HG03025 (cell line): ENCODE data around the gene KIRREL3.

Experiments
- ATAC-seq: cut with Tn5 transposase; IDR thresholded peaks from one replicate; pipeline ENCODE4 v1.9.1; 2021; ENCODE audit warnings: mild to moderate bottlenecking, moderate library complexity; ENCODE audit not compliant: unreplicated experiment, low FRiP score

The KIRREL3 gene

GRCh38 chr11:126748100-126748791, 252.3 kb downstream of the KIRREL3 start:
- ATAC-seq: no peak

GRCh38 chr11:126747315-126747714, 253.3 kb downstream of the KIRREL3 start:
- no peak for ATAC-seq

GRCh38 chr11:126746443-126746842, 254.1 kb downstream of the KIRREL3 start:
- ATAC-seq: no peak

DNA sequence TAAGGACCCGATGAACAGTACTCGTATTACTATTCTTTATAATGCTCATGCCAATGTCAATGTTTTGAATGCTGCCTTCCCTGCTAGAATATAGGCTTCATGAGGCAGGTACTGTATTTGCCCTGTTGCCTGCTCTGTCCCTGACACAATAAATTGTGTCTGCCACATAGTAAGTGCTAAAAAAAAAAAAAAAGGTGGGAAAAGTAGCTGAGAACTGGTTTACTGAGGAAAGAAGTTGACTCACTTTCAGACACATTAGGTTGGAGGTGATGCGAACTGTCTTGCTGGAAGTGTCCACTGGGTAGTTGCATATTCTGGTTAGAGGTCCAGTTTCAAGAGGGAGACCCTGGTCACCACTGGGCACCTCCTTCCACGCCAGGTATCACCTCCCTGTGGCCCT, 255.9 kb downstream of the KIRREL3 start:
- ATAC-seq: no peak

GRCh38 chr11:126743628-126744027, 256.9 kb downstream of the KIRREL3 start:
- no peak for ATAC-seq

GRCh38 chr11:126742582-126742981, 258.0 kb downstream of the KIRREL3 start:
- ATAC-seq: no peak

DNA sequence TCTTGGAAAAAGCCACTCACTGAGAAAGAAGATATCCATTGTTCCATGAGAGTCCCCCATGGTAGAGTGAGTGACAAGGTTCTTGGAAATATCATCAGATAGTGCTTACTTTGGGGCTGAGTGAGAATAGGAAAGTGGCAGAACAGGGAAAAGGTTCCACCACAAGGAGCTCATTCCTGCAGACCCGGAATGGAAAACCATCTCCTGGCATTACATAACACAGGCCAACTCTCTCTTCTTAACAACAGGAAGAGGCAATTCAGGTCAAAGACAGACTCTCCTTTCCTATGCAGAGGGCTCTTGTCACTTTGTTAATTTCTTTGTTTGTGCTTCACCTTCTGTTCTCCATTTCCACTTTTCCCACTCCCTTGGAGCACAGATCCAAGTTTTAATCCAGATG, 259.7 kb downstream of the KIRREL3 start:
- no peak for ATAC-seq

DNA sequence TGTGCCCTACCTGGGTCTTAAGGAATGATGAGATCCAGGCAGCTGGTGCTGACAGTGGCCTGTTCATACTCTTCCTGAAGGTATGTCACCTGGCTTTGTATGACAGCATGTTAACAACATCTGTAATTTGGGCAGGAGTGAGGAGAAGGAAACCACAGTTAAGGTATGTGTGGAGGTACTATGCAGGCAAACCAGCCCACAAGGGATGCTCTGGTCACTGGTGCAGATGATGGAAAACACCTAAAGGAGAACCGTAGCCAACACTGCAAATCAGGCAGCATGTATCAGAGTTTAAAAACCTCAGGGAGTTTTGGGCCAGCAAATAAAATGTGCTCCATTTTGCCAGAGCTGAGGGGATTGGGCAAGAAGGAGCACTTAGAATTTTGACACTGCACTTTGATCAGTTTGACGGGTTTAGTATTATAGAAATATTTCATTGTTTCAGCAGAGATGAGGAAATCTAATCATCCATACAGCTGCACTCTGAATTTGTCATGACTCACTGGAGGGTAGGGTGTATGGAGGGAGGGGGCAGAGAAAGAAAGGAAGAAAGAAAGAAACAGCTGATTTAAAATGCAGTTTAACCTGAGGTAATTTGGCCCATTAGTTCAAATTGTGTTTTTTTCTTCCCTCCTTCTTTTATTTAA, 260.9 kb downstream of the KIRREL3 start:
- ATAC-seq: no peak

DNA sequence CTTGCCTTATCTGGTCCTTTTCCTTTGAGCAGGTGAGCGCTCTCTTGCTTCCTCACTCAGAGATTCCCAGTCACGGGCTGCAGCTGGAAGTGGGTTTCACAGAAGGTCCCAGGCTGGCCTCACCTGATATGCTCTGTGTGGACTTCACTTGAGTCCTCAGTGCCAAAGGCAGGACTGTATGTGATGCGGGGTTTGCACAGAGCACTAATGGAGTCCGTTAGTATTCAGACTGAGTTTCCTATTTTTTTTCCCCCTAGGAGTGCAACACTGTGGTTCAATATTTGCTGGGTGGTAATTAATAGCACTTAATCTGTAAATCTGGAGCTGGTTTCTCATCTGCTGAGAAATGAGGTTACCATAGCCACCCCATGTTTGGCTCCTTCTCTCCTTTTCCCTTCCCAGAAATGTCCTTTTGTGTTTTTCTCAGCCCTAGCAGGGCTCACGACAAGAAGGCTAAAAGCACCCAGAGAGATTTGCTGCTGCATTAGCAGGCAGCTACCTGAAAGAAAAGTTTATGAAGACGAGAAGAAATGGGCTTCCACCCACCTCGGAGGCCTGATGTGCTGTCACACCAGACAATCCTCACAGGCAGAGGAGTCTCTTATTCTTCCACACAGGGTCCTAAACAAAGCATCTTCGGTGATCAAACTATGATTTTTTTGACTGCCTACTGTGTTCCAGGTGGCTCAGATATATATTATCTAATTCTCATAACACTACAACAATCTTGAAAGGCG, 262.1 kb downstream of the KIRREL3 start:
- ATAC-seq: no peak

GRCh38 chr11:126736682-126737572, 263.6 kb downstream of the KIRREL3 start:
- no peak for ATAC-seq

- ATAC-seq: no peak
Measured at GRCh38 chr11:126734752-126735151, 265.8 kb downstream of the KIRREL3 start.

DNA sequence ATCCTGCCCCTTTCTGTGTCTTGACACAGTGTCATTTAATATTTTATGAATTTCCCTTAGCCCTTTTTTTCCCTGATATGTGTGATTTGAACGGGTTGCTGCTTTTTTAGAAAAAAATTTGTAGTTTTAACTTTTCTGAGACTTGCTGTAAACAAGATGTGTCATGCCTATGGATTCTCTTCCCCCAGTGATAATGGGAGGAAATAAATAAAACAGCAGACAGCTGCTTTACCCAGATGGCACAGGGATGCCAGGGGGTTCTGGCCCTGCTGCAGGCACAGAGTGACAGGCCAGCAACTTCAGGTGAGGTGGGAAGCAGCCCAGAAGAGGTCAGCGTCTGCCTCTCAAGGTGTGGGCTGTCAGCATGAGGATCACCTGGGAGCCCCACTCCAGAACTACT, 266.9 kb downstream of the KIRREL3 start:
- no peak for ATAC-seq

GRCh38 chr11:126732981-126733380, 267.6 kb downstream of the KIRREL3 start:
- peak; percentile 89 for ATAC-seq

GRCh38 chr11:126731576-126732142, 268.9 kb downstream of the KIRREL3 start:
- ATAC-seq: no peak

GRCh38 chr11:126727381-126727780, 273.2 kb downstream of the KIRREL3 start:
- ATAC-seq: no peak

DNA sequence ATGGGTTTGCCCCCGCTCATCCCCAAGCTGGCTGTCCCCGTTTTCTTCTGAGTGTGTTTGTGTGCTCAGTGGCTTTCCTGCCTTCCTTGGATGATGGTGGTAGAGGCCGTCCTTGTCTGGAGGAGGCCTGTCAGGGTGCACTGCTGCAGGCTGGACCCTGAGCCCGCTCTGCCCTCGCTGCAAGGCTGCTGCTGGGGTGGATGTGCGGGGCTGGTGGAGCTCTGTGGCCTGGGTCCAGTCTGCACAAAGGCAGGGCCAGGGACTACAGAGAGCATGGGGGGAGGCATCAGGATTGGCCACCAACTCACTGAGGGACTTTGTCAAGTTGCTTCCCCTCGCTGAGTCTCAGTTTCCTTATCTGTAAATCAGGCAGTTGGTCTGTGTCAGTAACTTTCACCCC, 275.0 kb downstream of the KIRREL3 start:
- no peak for ATAC-seq

DNA sequence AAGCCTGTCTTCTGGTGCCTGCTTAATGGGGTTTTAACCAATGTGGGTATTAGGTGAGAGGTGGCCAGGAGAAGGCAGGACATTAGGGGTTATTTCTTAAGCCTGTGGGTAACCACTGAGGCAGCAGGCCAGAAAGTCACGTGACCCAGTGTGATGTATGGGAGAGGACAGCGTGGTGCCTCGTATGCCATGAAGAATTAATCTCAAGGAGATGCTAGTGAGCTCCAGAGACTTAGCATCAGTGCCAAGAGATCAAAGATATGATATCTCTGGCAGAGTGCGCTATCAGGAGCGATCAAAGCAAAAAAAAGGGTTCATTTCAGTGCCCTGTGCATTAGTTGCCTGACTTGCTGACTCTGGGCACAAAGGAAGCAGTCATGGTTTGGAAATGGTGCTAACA, 275.5 kb downstream of the KIRREL3 start:
- no peak for ATAC-seq

DNA sequence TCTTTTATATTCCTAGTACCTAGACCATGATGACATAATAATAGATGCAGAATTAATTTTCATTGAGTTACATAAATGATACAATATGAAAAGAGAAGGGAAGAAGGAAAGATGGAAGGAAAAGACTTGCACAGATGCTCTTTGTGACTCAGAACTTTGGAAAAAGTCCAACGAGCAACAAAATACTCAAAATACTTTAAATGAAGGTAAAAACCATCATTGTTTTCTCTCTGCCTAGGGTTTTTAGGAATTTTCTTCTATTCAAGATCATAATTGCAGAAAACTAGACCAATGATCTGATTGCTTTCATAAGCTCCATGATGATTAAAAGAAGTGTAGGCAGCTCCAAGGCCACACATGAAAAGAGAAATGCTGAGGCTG, 276.9 kb downstream of the KIRREL3 start:
- no peak for ATAC-seq

GRCh38 chr11:126722956-126723664, 277.5 kb downstream of the KIRREL3 start:
- no peak for ATAC-seq
